Activated CD4-positive, CD25-positive, alpha-beta regulatory T cell treated with anti-CD3 and anti-CD28 coated beads, Interleukin-2, amount 50 U/mL, for 16 hours (primary cell): ENCODE results near the gene KCNIP1.

Experiments used
- DNase-seq: peaks from one replicate; pipeline ENCODE4 v3.0.0-alpha.2; 2020; ENCODE audit warnings: low read depth, low spot score

KCNIP1 gene

DNA sequence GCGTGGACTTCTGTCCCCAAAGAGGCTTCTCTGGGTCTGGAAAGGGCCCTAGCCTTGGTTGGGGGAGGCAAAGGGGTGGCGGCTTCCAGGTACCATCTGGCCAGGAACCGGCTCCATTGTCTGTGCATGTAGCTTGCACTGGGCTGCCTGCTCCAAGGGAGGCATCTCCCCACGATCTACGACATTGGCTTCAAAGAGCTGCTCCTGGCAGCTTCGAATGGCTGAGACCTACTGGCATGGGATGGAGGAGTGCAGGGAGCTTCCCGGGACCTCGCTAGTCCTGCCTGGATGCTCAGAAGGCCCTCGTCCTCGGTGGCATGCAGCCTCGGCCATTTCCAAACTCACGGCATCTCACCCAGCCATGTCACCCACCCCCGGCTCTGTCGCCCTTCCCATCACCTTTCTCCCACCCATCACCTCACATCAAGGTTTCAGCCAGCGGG, 137.8 kb downstream of the KCNIP1 start:
- DNase-seq: no peak

DNA sequence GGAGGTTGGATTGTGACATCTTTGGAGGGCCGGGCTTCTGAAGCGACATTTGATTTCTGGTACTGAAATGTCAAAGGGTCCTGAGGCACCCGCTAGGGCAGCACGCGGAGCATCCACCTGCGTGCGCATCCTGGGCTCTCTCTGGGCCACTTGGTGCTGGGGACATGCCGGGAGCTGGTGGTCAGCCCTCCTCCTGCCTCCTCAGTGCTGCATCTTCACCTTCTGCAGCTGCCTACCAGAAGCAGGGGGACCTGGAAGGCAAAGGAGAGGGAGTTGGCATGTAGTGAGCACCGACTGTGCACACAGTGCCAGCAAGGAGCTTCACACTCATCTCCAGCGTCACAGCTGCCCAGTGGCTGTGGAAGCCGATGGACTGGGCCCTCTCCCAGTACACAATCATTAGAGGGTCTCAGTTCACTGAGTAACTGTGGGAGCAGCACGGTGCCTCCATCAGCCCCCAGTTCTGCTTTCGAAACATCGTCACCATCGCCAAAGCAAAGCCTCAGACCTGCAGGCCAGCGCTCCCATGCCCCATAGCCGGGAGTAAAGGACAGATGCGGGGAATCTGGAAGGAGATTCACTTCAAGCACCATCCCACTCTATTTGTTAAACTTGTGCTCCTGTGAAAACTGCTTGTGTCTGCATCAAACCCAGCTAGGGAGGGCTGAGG, 138.4 kb downstream of the KCNIP1 start:
- DNase-seq: no peak

GRCh38 chr5:170642776-170643436, 139.1 kb downstream of the KCNIP1 start:
- no peak for DNase-seq

DNA sequence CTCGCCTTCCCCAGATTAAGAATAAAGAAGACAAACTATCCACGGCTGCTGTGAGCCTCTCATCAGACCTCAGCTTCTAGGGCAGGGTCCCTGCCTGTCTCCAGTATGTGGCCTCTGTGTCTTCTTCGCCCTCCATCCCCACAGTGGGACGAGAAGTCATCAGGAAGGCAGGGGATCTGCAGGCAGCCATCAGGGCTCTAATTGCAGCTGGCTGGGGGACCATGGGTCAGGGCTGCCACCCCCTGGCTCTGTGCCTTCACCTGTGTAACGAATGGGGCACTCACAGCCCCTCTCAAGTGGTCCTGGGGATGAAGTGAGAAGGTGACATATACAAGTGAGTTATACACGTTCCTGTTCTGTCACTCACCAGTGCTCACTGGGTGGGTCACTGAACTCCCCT, 139.8 kb downstream of the KCNIP1 start:
- DNase-seq: no peak

GRCh38 chr5:170644501-170644900, 140.7 kb downstream of the KCNIP1 start:
- DNase-seq: no peak

GRCh38 chr5:170648541-170648940, 144.7 kb downstream of the KCNIP1 start:
- no peak for DNase-seq

- DNase-seq: no peak
Observed at GRCh38 chr5:170650850-170651249, 147.0 kb downstream of the KCNIP1 start.

- no peak for DNase-seq
Observed at GRCh38 chr5:170651604-170652277, 147.9 kb downstream of the KCNIP1 start.

GRCh38 chr5:170655476-170655875, 151.7 kb downstream of the KCNIP1 start:
- DNase-seq: no peak

- DNase-seq: no peak
Observed at GRCh38 chr5:170655920-170656319, 152.1 kb downstream of the KCNIP1 start.

GRCh38 chr5:170656346-170656745, 152.5 kb downstream of the KCNIP1 start:
- no peak for DNase-seq

DNA sequence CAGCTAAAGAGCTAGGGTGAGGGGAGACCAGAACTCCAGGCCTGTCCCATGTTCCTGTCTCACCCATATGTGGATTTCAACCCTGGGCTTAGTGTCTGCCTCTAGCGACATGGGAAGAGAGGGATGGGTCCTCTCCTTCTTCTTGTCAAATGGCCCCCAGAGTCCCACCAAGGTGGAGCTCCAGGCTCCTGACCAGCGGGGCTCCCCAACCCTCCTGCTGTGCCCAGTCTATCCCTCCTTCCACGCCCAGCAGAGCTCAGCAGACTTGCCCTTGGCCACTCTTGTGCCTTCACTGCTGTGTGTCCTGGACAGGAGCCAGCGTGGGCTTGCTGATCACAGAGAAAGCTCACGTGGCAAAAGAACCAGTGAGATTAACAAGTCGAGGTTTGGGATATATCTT, 156.7 kb downstream of the KCNIP1 start:
- no peak for DNase-seq

- DNase-seq: no peak
Observed at GRCh38 chr5:170662966-170663365, 159.1 kb downstream of the KCNIP1 start.

GRCh38 chr5:170678811-170679210, 175.0 kb downstream of the KCNIP1 start:
- no peak for DNase-seq

DNA sequence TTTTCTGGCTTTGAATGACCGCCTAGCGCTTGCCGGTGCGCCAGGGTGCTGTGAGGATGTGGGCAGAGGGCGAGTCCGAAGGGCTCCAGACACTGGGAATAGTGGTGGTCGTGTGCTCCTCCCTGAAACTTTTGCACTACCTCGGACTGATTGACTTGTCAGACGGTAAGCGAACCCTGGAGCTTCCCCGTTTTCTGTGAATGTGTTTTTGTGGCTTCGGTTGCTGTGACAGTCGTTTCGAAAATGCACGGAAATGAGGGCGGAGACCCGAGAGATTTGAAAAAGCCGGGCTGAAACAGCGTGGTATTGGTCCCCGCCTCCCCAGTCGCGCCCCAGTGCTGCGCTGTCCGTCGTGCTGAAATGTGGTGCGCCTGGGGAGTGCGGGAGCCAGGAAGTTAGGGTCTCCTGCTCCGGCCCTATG, 177.2 kb downstream of the KCNIP1 start:
- no peak for DNase-seq

DNA sequence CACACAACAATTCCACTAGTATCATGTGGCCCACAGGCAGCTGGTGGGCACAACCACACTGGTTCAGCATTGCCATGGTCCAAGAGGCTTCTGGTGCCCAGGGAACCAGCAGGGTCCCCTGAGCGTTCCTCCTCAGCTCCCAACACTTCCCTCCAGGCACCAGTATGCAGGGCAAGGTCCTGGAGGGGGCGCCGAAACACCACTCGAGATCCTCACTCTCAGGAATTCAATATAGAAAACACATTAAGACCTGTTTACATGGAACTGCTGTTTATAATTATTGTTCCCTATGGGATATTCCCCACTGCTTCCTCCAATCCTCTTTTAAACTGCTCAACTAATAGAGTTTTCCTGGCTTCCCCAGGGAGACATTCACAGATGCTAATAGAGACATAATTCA, 187.8 kb downstream of the KCNIP1 start:
- DNase-seq: no peak

- no peak for DNase-seq
Observed at GRCh38 chr5:170693701-170694100, 189.9 kb downstream of the KCNIP1 start.

GRCh38 chr5:170694911-170695310, 191.1 kb downstream of the KCNIP1 start:
- no peak for DNase-seq

- DNase-seq: no peak
Observed at GRCh38 chr5:170697031-170697430, 193.2 kb downstream of the KCNIP1 start.

- no peak for DNase-seq
Observed at GRCh38 chr5:170700503-170700902, 196.7 kb downstream of the KCNIP1 start.

DNA sequence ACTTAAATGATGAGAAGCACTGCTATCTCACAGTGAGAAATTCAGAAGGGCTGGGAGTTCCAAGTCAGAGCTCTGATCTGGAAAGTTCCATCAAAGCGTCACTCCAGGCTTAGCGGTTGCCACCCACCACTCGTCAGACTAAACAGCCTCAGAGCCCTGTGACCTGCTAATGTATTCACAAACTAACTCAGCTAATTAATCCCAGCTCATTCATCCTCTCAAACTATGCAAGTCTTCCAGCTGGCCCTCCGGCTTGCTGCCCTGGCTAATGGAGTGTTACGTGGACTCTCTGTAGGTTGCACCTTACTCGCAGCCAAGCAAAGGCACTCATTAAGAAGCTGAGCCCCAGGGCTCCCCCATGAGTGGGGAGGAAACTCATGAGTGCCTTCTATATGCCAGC, 197.5 kb downstream of the KCNIP1 start:
- no peak for DNase-seq

GRCh38 chr5:170704417-170705192, 200.8 kb downstream of the KCNIP1 start:
- DNase-seq: no peak
